OCI-LY3 (cell line): ENCODE data around the gene PHC3.

Source experiments
- CTCF ChIP-seq: fragments of 200-600, 300-600 bp; sonication (generic); IDR thresholded peaks from 2 replicates; pipeline ENCODE4 v1.5.1; 2014; ENCODE audit warnings: antibody characterized with exemption, low read length, low read depth
- EZH2phosphoT487 ChIP-seq: fragments of 200-600 bp; shearing (Covaris generic); IDR thresholded peaks from 2 replicates; pipeline ENCODE4 v1.6.1; 2018; ENCODE audit warnings: antibody characterized with exemption, mixed run types, low read depth

DNA sequence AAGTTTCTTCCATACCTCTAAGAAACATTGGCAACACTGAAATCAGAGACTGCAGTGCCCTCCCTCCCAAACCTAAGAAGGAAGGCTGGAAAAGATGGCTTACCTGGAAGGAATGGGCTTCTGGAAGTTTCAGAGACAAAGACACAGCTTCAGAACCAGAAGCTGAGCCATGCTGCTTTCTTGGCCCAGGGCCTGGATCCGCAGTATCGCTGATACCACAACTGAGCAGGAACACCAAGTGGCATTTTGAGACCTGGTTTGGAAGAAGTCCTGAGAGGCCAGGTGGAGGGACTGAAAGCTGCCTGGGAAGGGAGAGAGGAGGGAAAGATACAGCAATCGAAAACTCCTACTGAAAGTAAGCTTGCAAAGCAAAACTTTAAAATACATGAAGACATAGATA, 124.0 kb downstream of the PHC3 start:
- TF ChIP-seq CTCF (no peak), EZH2phosphoT487 (no peak)
